ENCODE data around the gene RADX. TPM values are rescaled to one million over a fixed set of nuclear protein-coding genes. Genes with fewer than 3 reads are reported as not detected.
"Not testable (repeated sequence)": the region's sequence is repeated elsewhere in the genome, so short reads cannot be mapped to it uniquely, and the experiment has no call there.

RADX gene
- polyA plus RNA-seq, 1 of the 3 experiments (the other 2 are of a cell fraction) = not detected

GRCh38 chrX:106631615-106632014 lies 19.8 kb downstream of the RADX start:
- no peaks in the 10 kb centered on the region; the same call in 1 of the 2 replicates for H3K9me2 ChIP-seq
- H3K9ac ChIP-seq = no peak overlapping the region
- no peak for DNase-seq
- no peak overlapping the region for H3K4me3 ChIP-seq (ENCODE audit: low read depth in 2 of 2, low read length in 1 of 2)
- POLR2A ChIA-PET = no interaction called here
- no peaks in the 10 kb centered on the region for H3K9me3 ChIP-seq
- TF ChIP-seq SMC3 (IDR thresholded peaks at IDR 0.05; ENCODE audit: low read depth, low read length) = no peak
- TF ChIP-seq TAF1 (IDR thresholded peaks at IDR 0.05; ENCODE audit: borderline replicate concordance, low read depth, low read length) = no peak
- no peak for TF ChIP-seq RAD21 (IDR thresholded peaks at IDR 0.05; ENCODE audit: low read length)
- TF ChIP-seq GABPA (IDR thresholded peaks at IDR 0.05; ENCODE audit: low read depth) = no peak
- H3K4me2 ChIP-seq = no peak overlapping the region
- no peak overlapping the region for H2AFZ ChIP-seq (ENCODE audit: low read depth)
- H3K27ac ChIP-seq (ENCODE audit: low read depth in 2 of 2, low read length in 1 of 2) = no peak overlapping the region
- peaks cover 13% of the 10 kb centered on the region; the same call in 1 of the 2 replicates for H3K27me3 ChIP-seq (ENCODE audit: insufficient read depth)
- no peaks in the 10 kb centered on the region for H3K4me1 ChIP-seq (ENCODE audit: control insufficient read depth in 1 of 2, insufficient read depth in 2 of 2, low read depth in 1 of 2, low read length in 1 of 2)
- CTCF ChIA-PET = interaction anchor here (1.8 kb wide), 1 partner anchor 12 kb away, joined by 5 read pairs; no protein-coding TSS in a partner anchor
- H3F3A ChIP-seq (replicated peaks; ENCODE audit: insufficient read depth) = no peaks in the 10 kb centered on the region
- H3K79me2 ChIP-seq (ENCODE audit: insufficient read depth) = no peaks in the 10 kb centered on the region
- no peaks in the 10 kb centered on the region for H4K20me1 ChIP-seq (ENCODE audit: insufficient read depth)
- H3K36me3 ChIP-seq (replicated peaks in 1 of 2; ENCODE audit: control insufficient read depth in 1 of 2, insufficient read depth in 2 of 2, low read length in 1 of 2) = no peaks in the 10 kb centered on the region

- ChIA-PET POLR2A (no interaction called here), CTCF (no interaction called here)
- Histone ChIP-seq H3K27ac (ENCODE audit: low read depth in 2 of 2, low read length in 1 of 2) (no peak overlapping the region), H3K9ac (no peak overlapping the region), H3K36me3 (replicated peaks in 1 of 2; ENCODE audit: control insufficient read depth in 1 of 2, insufficient read depth in 2 of 2, low read length in 1 of 2) (no peaks in the 10 kb centered on the region), H3K27me3 (ENCODE audit: insufficient read depth) (no peaks in the 10 kb centered on the region; the same call in 1 of the 2 replicates), H3K79me2 (ENCODE audit: insufficient read depth) (no peaks in the 10 kb centered on the region), H3F3A (replicated peaks; ENCODE audit: insufficient read depth) (no peaks in the 10 kb centered on the region), H3K9me2 (no peaks in the 10 kb centered on the region), H3K4me2 (no peak overlapping the region), H4K20me1 (ENCODE audit: insufficient read depth) (no peaks in the 10 kb centered on the region), H3K9me3 (no peaks in the 10 kb centered on the region), H3K4me1 (ENCODE audit: control insufficient read depth in 1 of 2, insufficient read depth in 2 of 2, low read depth in 1 of 2, low read length in 1 of 2) (no peaks in the 10 kb centered on the region), H2AFZ (ENCODE audit: low read depth) (no peak overlapping the region), H3K4me3 (ENCODE audit: low read depth in 2 of 2, low read length in 1 of 2) (no peak overlapping the region)
- TF ChIP-seq RAD21 (IDR thresholded peaks at IDR 0.05; ENCODE audit: low read length) = no peak
- no peak for TF ChIP-seq TAF1 (IDR thresholded peaks at IDR 0.05; ENCODE audit: borderline replicate concordance, low read depth, low read length)
- no peak for TF ChIP-seq YY1 (IDR thresholded peaks at IDR 0.05; ENCODE audit: low read depth)
- no peak for TF ChIP-seq FOXJ3 (CRISPR knock-in tag; IDR thresholded peaks at IDR 0.05)
- WGBS (ENCODE audit: low lambda C conversion rate) = 0% methylated on average over 1 of the region's 1 CpG
- DNase-seq = no peak
Observed at GRCh38 chrX:106649523-106650428, 38.0 kb downstream of the RADX start.

- CTCF ChIA-PET; H3K27ac ChIP-seq (ENCODE audit: low read depth in 2 of 2, low read length in 1 of 2): not testable (repeated sequence)
- 10% methylated on average over 2 of the region's 2 CpGs for WGBS (ENCODE audit: low lambda C conversion rate)
Observed at GRCh38 chrX:106653625-106654024, 41.8 kb downstream of the RADX start.

More at GRCh38 chrX:106653625-106654024, 41.8 kb downstream of the RADX start:
- H4K20me1 ChIP-seq (ENCODE audit: insufficient read depth); H3K36me3 ChIP-seq (replicated peaks in 1 of 2; ENCODE audit: control insufficient read depth in 1 of 2, insufficient read depth in 2 of 2, low read length in 1 of 2); H3K9me3 ChIP-seq; H3K4me2 ChIP-seq; H3K9me2 ChIP-seq; POLR2A ChIA-PET; H3F3A ChIP-seq (replicated peaks; ENCODE audit: insufficient read depth); DNase-seq; H3K4me1 ChIP-seq (ENCODE audit: control insufficient read depth in 1 of 2, insufficient read depth in 2 of 2, low read depth in 1 of 2, low read length in 1 of 2); H3K9ac ChIP-seq; H3K27me3 ChIP-seq (ENCODE audit: insufficient read depth); H2AFZ ChIP-seq (ENCODE audit: low read depth); H3K79me2 ChIP-seq (ENCODE audit: insufficient read depth); H3K4me3 ChIP-seq (ENCODE audit: low read depth in 2 of 2, low read length in 1 of 2): not testable (repeated sequence)

Measured in SK-N-SH (cell line).